GM19372 (cell line): ENCODE results near the gene EHHADH.
A peak's percentile ranks its signal among the peaks of the same experiment; 100 is the strongest.
"Not testable (repeated sequence)": the region's sequence is repeated elsewhere in the genome, so short reads cannot be mapped to it uniquely, and the experiment has no call there.

ENCODE experiments used
- ATAC-seq: cut with Tn5 transposase; IDR thresholded peaks from one replicate; pipeline ENCODE4 v1.9.1; 2021; ENCODE audit warnings: mild to moderate bottlenecking, low read depth, moderate library complexity; ENCODE audit not compliant: unreplicated experiment

Gene EHHADH

GRCh38 chr3:185254799-185255198, 950 bp upstream of the EHHADH start:
- ATAC-seq, result no peak

- ATAC-seq, result not testable (repeated sequence)
These were observed 716 bp downstream of the EHHADH start for GRCh38 chr3:185253133-185253532.

- ATAC-seq, result no peak
These were observed 2.6 kb downstream of the EHHADH start for GRCh38 chr3:185251272-185251671.

GRCh38 chr3:185250653-185251052, 3.2 kb downstream of the EHHADH start:
- no peak for ATAC-seq

GRCh38 chr3:185250247-185250646, 3.6 kb downstream of the EHHADH start:
- no peak for ATAC-seq

- ATAC-seq, result no peak
These were observed 11.2 kb downstream of the EHHADH start for GRCh38 chr3:185242642-185243041.

- no peak for ATAC-seq
These were observed 16.9 kb downstream of the EHHADH start for GRCh38 chr3:185236969-185237368.

GRCh38 chr3:185233328-185233727, 20.5 kb downstream of the EHHADH start:
- no peak for ATAC-seq

GRCh38 chr3:185226526-185226925, 27.3 kb downstream of the EHHADH start:
- not testable (repeated sequence) for ATAC-seq

- ATAC-seq, result no peak
These were observed 28.3 kb downstream of the EHHADH start for GRCh38 chr3:185225523-185225922.

- ATAC-seq, result no peak
These were observed 28.8 kb downstream of the EHHADH start for GRCh38 chr3:185225080-185225479.

GRCh38 chr3:185221203-185221602, 32.6 kb downstream of the EHHADH start:
- no peak for ATAC-seq

GRCh38 chr3:185216607-185216958, 37.3 kb downstream of the EHHADH start:
- no peak for ATAC-seq

- no peak for ATAC-seq
These were observed 37.8 kb downstream of the EHHADH start for GRCh38 chr3:185215873-185216606.

- ATAC-seq, result no peak
These were observed 41.3 kb downstream of the EHHADH start for GRCh38 chr3:185212559-185212958.

- ATAC-seq, result no peak
These were observed 41.8 kb downstream of the EHHADH start for GRCh38 chr3:185212086-185212485.

- ATAC-seq, result no peak
These were observed 43.2 kb downstream of the EHHADH start for GRCh38 chr3:185210621-185211142.

- ATAC-seq, result no peak
These were observed 45.0 kb downstream of the EHHADH start for GRCh38 chr3:185208823-185209222.

GRCh38 chr3:185207931-185208746, 45.7 kb downstream of the EHHADH start:
- peak; percentile 86 for ATAC-seq

GRCh38 chr3:185207481-185207880, 46.4 kb downstream of the EHHADH start:
- ATAC-seq, result no peak

GRCh38 chr3:185205865-185206264, 48.0 kb downstream of the EHHADH start:
- ATAC-seq, result no peak

GRCh38 chr3:185204894-185205293, 49.0 kb downstream of the EHHADH start:
- no peak for ATAC-seq
